ENCODE results near the gene OTUD7B.
"Not testable (repeated sequence)": the region's sequence is repeated elsewhere in the genome, so short reads cannot be mapped to it uniquely, and the experiment has no call there.

The OTUD7B gene

GRCh38 chr1:150001415-150001814 lies 9.1 kb downstream of the OTUD7B start:
- DNase-seq = no peak

GRCh38 chr1:149997585-149998262 lies 12.8 kb downstream of the OTUD7B start:
- DNase-seq = no peak

GRCh38 chr1:149995927-149996326 lies 14.6 kb downstream of the OTUD7B start:
- no peak for DNase-seq

- DNase-seq = no peak
Measured at GRCh38 chr1:149993764-149994163, 16.8 kb downstream of the OTUD7B start.

- DNase-seq = no peak
Measured at GRCh38 chr1:149993181-149993580, 17.3 kb downstream of the OTUD7B start.

- no peak for DNase-seq
Measured at GRCh38 chr1:149987297-149987595, 23.3 kb downstream of the OTUD7B start.

GRCh38 chr1:149986486-149987296 lies 23.8 kb downstream of the OTUD7B start:
- no peak for DNase-seq

GRCh38 chr1:149979972-149980540 lies 30.5 kb downstream of the OTUD7B start:
- DNase-seq = no peak

- DNase-seq = no peak
Measured at GRCh38 chr1:149979245-149979971, 31.1 kb downstream of the OTUD7B start.

GRCh38 chr1:149978547-149979023 lies 31.9 kb downstream of the OTUD7B start:
- DNase-seq = no peak

- no peak for DNase-seq
Measured at GRCh38 chr1:149977345-149977744, 33.2 kb downstream of the OTUD7B start.

GRCh38 chr1:149972547-149972946 lies 38.0 kb downstream of the OTUD7B start:
- no peak for DNase-seq

GRCh38 chr1:149967646-149968045 lies 42.9 kb downstream of the OTUD7B start:
- no peak for DNase-seq

- no peak for DNase-seq
Measured at GRCh38 chr1:149967041-149967440, 43.5 kb downstream of the OTUD7B start.

- no peak for DNase-seq
Measured at GRCh38 chr1:149966405-149966804, 44.1 kb downstream of the OTUD7B start.

- DNase-seq = no peak
Measured at GRCh38 chr1:149965440-149965839, 45.1 kb downstream of the OTUD7B start.

- no peak for DNase-seq
Measured at GRCh38 chr1:149963358-149963757, 47.2 kb downstream of the OTUD7B start.

- DNase-seq = no peak
Measured at GRCh38 chr1:149962736-149963135, 47.8 kb downstream of the OTUD7B start.

- peak; percentile 4 for DNase-seq
Measured at GRCh38 chr1:149962039-149962647, 48.4 kb downstream of the OTUD7B start.

GRCh38 chr1:149957548-149957947 lies 53.0 kb downstream of the OTUD7B start:
- DNase-seq = not testable (repeated sequence)

GRCh38 chr1:149949911-149950310 lies 60.6 kb downstream of the OTUD7B start:
- DNase-seq = no peak

GRCh38 chr1:149945206-149945605 lies 65.3 kb downstream of the OTUD7B start:
- DNase-seq = no peak

- DNase-seq = no peak
Measured at GRCh38 chr1:149942885-149943284, 67.6 kb downstream of the OTUD7B start.
